Endothelial cell of umbilical vein (primary cell): ENCODE results near the gene HOXB2. TPM values are rescaled to one million over a fixed set of nuclear protein-coding genes. Genes with fewer than 3 reads are reported as not detected.

Experiments
- BruUV-seq: library from RNA; stranded (reverse); fragments of 400-500 nt; replicated peaks from 2 replicates; lab custom pipeline; 2021; lab: Mats Ljungman, UMichigan
- CTCF ChIA-PET: fragments of 300-600, 350-600 bp; sonication (Branson Sonifier 250); formaldehyde crosslinking; loops from one replicate; lab custom pipeline; 2021; ENCODE audit warnings: antibody characterized with exemption, inconsistent platforms; lab: Charles Lee
- POLR2A ChIA-PET: fragments of 300-600, 350-600 bp; sonication (Branson Sonifier 250); formaldehyde crosslinking; loops from one replicate; lab custom pipeline; 2021; ENCODE audit warnings: antibody characterized with exemption, inconsistent platforms; lab: Charles Lee
- DNase-seq: peaks from one replicate; pipeline ENCODE4 v3.0.0-alpha.2; 2011; ENCODE audit warnings: low read depth, low spot score
- FAIRE-seq: peaks from 2 replicates; lab custom pipeline; 2011; peaks lifted over from hg19 to GRCh38; lab: Jason Lieb, UNC
- H2AFZ ChIP-seq: 2 replicates; pipeline ENCODE4 v1.6.0; 2012; ENCODE audit warnings: low read depth, low read length, control low read depth, inconsistent platforms
- H3K27ac ChIP-seq: 2 replicates; pipeline ENCODE4 v1.5.1; 2011; ENCODE audit warnings: low read depth, mild to moderate bottlenecking, control low read depth, low read length, moderate library complexity; ENCODE audit not compliant: insufficient read depth
- H3K27me3 ChIP-seq, 2 experiments: 2 replicates each; pipeline versions ENCODE4 v1.6.0 to v1.6.1; 2011; ENCODE audit warnings: low read length in 2 of 2, mixed read lengths in 1 of 2; ENCODE audit not compliant: control insufficient read depth in 2 of 2, insufficient read depth in 2 of 2
- H3K36me3 ChIP-seq, 2 experiments: 2 replicates in 1 of 2; 3 replicates in 1 of 2; pipeline ENCODE4 v1.5.1; 2011; ENCODE audit warnings: low read length in 2 of 2, mild to moderate bottlenecking in 1 of 2, moderate library complexity in 1 of 2; ENCODE audit not compliant: control insufficient read depth in 2 of 2, insufficient read depth in 2 of 2; ENCODE audit errors: extremely low read depth in 1 of 2
- H3K4me1 ChIP-seq: 3 replicates; pipeline ENCODE4 v1.5.1; 2011; ENCODE audit warnings: mild to moderate bottlenecking, low read length; ENCODE audit not compliant: control insufficient read depth, insufficient read depth; ENCODE audit errors: extremely low read depth
- H3K4me2 ChIP-seq: 2 replicates; pipeline ENCODE4 v1.6.1; 2011; ENCODE audit warnings: low read length, control low read depth, mixed read lengths; ENCODE audit not compliant: insufficient read depth
- H3K4me3 ChIP-seq, 3 experiments: fragments of 200-600 bp in 1 of 3; sonication (generic), shearing (Covaris generic) in 1 of 3; replicated peaks in 1 of 3; 2 replicates each; pipeline ENCODE4 v1.5.1; 2011 to 2016; ENCODE audit warnings: control low read depth in 3 of 3, low read length in 3 of 3, mild to moderate bottlenecking in 2 of 3, inconsistent platforms in 1 of 3, low read depth in 1 of 3, moderate library complexity in 1 of 3; ENCODE audit not compliant: insufficient read depth in 1 of 3
- H3K79me2 ChIP-seq: 2 replicates; pipeline ENCODE4 v1.6.0; 2012; ENCODE audit warnings: low read length, inconsistent platforms; ENCODE audit not compliant: control insufficient read depth, insufficient read depth
- H3K9ac ChIP-seq: replicated peaks from 2 replicates; pipeline ENCODE3; 2011; ENCODE audit warnings: low read length, control low read depth; ENCODE audit not compliant: insufficient read depth; ENCODE audit errors: extremely low read depth
- H3K9me1 ChIP-seq: replicated peaks from 3 replicates; pipeline ENCODE4 v1.6.0; 2011; ENCODE audit warnings: mild to moderate bottlenecking, low read length; ENCODE audit not compliant: control insufficient read depth, insufficient read depth; ENCODE audit errors: extremely low read depth
- H3K9me3 ChIP-seq: replicated peaks from 2 replicates; pipeline ENCODE4 v1.5.1; 2012; ENCODE audit warnings: low read length, inconsistent platforms; ENCODE audit not compliant: control insufficient read depth, insufficient read depth
- H4K20me1 ChIP-seq: replicated peaks from 2 replicates; pipeline ENCODE3; 2011; ENCODE audit warnings: mild to moderate bottlenecking, low read length; ENCODE audit not compliant: control insufficient read depth, insufficient read depth; ENCODE audit errors: extremely low read depth
- CTCF ChIP-seq, 2 donors: IDR thresholded peaks; 1 replicate in 1 of 2; 2 replicates in 1 of 2; pipeline ENCODE4 v1.5.1; 2011; ENCODE audit warnings: low read length in 2 of 2, mild to moderate bottlenecking in 2 of 2, moderate library complexity in 2 of 2, control low read depth in 1 of 2, inconsistent platforms in 1 of 2, low read depth in 1 of 2; ENCODE audit not compliant: insufficient read depth in 1 of 2; ENCODE audit errors: extremely low read depth in 1 of 2
- EZH2 ChIP-seq: IDR thresholded peaks from 2 replicates; pipeline ENCODE4 v1.6.1; 2012; ENCODE audit warnings: borderline replicate concordance, low read depth, mild to moderate bottlenecking, moderate library complexity, low read length, inconsistent platforms; ENCODE audit not compliant: severe bottlenecking
- FOS ChIP-seq: IDR thresholded peaks from 2 replicates; pipeline ENCODE4 v1.6.1; 2011; ENCODE audit warnings: mild to moderate bottlenecking, low read length, moderate library complexity, borderline replicate concordance; ENCODE audit not compliant: insufficient read depth
- GATA2 ChIP-seq: IDR thresholded peaks from 2 replicates; pipeline ENCODE4 v1.7.0; 2011; ENCODE audit warnings: low read depth, mild to moderate bottlenecking, moderate library complexity, mixed read lengths, low read length; ENCODE audit not compliant: insufficient read length, insufficient read depth
- JUN ChIP-seq: IDR thresholded peaks from 2 replicates; pipeline ENCODE4 v1.6.1; 2011; ENCODE audit warnings: borderline replicate concordance, low read depth; ENCODE audit not compliant: insufficient read length, insufficient read depth
- MAX ChIP-seq: IDR thresholded peaks from 2 replicates; pipeline ENCODE4 v1.6.1; 2011; ENCODE audit not compliant: insufficient read depth, insufficient read length
- MYC ChIP-seq: IDR thresholded peaks from one replicate; pipeline ENCODE4 v1.6.1; 2011; ENCODE audit warnings: mild to moderate bottlenecking, low read depth, low read length
- POLR2A ChIP-seq: IDR thresholded peaks from 2 replicates; pipeline ENCODE4 v1.6.1; 2012; ENCODE audit warnings: low read depth, mild to moderate bottlenecking, control low read depth, low read length
- POLR2AphosphoS5 ChIP-seq: IDR thresholded peaks from 2 replicates; pipeline ENCODE4 v1.6.1; 2012; ENCODE audit warnings: low read depth, mild to moderate bottlenecking, control low read depth, low read length, moderate library complexity; ENCODE audit not compliant: insufficient read depth
- dilution Hi-C: fragments of 300-500 bp; cut with MboI; formaldehyde crosslinking; loops from one replicate; pipeline ENCODE4 v1.15.0; 2019; ENCODE audit warnings: low sequenced_read_pairs; ENCODE audit not compliant: extremely low pct_ligation_motif_present
- intact Hi-C: fragments of 100-400 bp; cut with micrococcal nuclease; formaldehyde crosslinking; loops from one replicate; pipeline ENCODE4 v1.10.0; 2022
- polyA plus RNA-seq, 4 experiments: library from polyadenylated mRNA; depleted of rRNA in 3 of 4; stranded (reverse) in 3 of 4; unstranded in 1 of 4; fragments of >200 nt; gene quantifications; 2 replicates each; pipeline versions ENCODE4 v1.2.1 to v1.2.3, GENCODE V29; 2011 to 2012; ENCODE audit warnings: missing spikeins in 1 of 4
- total RNA-seq: library from RNA; stranded (reverse); gene quantifications from 2 replicates; pipeline ENCODE4 v1.2.3, GENCODE V29; 2021

The HOXB2 gene
- total and polyA plus RNA-seq, 2 donors (not counting 3 experiments of a cell fraction or from before 2014, with no cell fraction given), result 14.1 to 23.3 TPM

GRCh38 chr17:48558831-48559121, 13.9 kb upstream of the HOXB2 start:
- DNase-seq (no peak), FAIRE-seq (no peak)
- no peaks in the 10 kb centered on the region for H3K9me1 ChIP-seq
- no peaks in the 10 kb centered on the region for H3K9me3 ChIP-seq
- H2AFZ ChIP-seq, result no peak overlapping the region
- TF ChIP-seq MYC (no peak), JUN (no peak), CTCF (IDR thresholded peaks at IDR 0.05; ENCODE audit: extremely low read depth in 1 of 2, insufficient read depth in 1 of 2, low read depth in 1 of 2, low read length in 2 of 2) (no peak), FOS (no peak), POLR2A (no peak), MAX (no peak), GATA2 (no peak), POLR2AphosphoS5 (no peak), EZH2 (no peak)
- peaks cover 69% of the 10 kb centered on the region for H3K79me2 ChIP-seq
- dilution Hi-C loops (no loop called here), intact Hi-C loops (no loop called here)
- no peaks in the 10 kb centered on the region for H3K27me3 ChIP-seq
- no peak overlapping the region for H3K27ac ChIP-seq
- H3K36me3 ChIP-seq, result peaks cover 0 to 5% of the 10 kb centered on the region in 2 experiments
- ChIA-PET POLR2A (no interaction called here), CTCF (interaction anchor here (1.2 kb wide), 1 partner anchor 11 kb away, joined by 4 read pairs; no protein-coding TSS in a partner anchor)
- BruUV-seq, result no TSS peak
- no peak overlapping the region for H3K4me2 ChIP-seq
- H3K4me3 ChIP-seq, result no peak overlapping the region
- no peaks in the 10 kb centered on the region for H4K20me1 ChIP-seq
- no peak overlapping the region for H3K9ac ChIP-seq
- peaks cover 34% of the 10 kb centered on the region for H3K4me1 ChIP-seq
